NCI-H82 (cell line): ENCODE data around the gene MS4A18.

ENCODE experiments used
- DNase-seq: peaks from one replicate; lab custom pipeline; 2025; lab: John Stamatoyannopoulos, UW

MS4A18 gene

GRCh38 chr11:60788401-60789125 lies 64.0 kb downstream of the MS4A18 start:
- no peak for DNase-seq

DNA sequence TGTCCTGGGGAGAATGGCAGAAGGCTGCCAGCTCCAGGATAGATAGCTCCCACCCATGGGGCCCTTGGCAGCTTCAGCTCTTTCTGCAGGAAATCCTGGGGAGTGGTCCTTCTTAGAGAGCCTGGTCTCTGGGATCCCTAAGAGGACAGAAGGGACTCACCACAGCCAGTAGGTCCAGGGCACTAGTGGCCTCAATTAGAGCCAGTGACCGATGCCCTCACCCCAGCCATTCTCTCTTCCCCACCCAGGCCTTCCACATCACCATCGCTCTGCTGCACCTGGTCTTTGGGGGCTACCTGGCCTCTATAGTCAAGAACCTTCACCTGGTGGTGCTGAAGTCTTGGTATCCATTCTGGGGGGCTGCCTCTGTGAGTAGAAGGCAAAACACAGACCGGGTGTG lies 66.2 kb downstream of the MS4A18 start:
- no peak for DNase-seq

GRCh38 chr11:60791153-60791933 lies 66.8 kb downstream of the MS4A18 start:
- DNase-seq: no peak

DNA sequence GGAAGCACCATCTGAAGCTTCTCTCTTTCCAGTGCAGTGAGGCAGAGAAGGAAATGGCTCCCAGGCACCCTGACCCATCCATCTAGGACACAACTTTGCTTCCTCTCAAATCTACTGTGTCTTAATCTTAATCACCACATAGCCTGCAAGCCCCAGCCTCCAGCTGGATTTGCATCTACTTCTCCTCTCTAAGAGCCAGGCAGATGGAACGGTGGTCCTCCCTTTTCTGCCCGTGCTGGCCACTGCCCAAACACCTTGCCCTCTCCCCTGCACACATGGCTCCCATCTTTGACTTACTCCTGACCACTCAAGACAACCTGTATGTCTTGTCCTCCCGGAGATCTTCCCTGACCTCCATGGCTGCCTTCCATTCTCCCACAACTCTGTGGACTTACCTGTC lies 68.0 kb downstream of the MS4A18 start:
- no peak for DNase-seq
